ENCODE measurements around the gene MRPL10.
"Not testable (repeated sequence)": the region's sequence is repeated elsewhere in the genome, so short reads cannot be mapped to it uniquely, and the experiment has no call there.

Gene MRPL10

DNA sequence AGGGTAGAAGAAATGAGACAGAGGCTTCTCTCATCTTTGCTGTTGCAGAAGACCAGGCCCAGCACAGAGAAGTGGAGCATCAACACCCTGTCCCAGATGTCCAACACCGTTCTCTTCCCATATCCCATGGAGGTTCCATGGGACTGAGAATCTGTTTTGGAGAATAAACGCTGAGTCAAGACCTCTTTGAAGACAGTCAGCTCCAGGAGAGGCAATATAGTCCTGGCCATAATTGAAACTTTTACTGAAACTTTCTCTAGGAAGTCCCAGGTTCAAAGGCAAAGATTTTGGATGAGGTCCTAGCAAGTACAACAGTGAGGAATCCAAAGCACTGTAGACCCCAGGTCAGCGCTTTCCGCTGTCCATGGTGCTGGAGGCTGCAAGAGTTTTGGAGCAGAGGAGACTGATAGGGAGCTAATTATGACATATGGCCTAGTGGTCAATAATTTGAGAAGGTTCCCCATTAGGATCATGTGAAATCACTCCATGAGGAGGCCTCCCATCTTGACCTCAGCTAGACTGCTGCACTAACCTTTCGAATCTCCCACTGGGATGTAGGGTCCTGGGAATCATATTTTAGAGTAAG is 45.7 kb downstream of the MRPL10 start:
- no peak for DNase-seq

DNA sequence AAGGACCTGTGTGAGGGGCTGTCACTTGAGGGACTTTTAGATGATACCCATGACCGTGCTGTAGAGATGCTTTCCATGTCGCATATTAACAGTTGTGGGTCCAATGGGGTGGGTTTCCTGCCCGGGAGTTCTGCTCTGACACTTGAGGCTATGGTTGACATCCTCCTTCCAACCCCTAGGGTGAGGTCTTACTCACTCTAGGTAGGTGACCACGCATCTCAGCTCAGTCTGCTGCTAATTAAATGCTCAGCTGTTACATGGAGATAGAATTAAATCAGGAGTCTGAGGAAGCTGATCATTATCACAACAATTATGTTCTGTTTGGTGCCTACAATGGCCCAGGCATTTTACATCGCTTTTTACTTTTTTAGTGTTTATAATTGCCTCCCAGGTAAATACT is 49.9 kb downstream of the MRPL10 start:
- no peak for DNase-seq

DNA sequence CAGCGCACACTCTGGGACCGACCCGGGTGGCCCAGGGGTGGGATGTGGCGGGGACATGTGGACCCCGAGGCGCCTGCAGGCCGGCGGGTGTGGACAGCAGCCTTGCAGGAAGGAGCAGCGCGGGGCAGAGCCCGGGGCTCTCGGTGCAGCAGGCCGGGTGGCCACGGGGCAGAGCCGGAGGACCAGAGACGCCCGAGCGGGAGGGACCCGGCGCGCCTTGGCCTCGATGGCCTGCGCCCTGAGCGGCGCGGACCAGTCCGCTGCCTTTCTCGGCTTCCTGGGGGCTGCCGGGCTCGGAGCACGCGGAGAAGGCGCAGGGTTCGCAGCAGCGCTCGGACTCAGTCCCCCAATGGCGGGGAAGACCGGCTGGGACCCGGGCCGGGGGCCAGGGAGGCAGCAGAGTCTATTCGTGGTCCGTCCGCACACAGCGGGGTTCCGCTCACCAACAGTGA is 53.1 kb downstream of the MRPL10 start:
- DNase-seq = no peak

DNA sequence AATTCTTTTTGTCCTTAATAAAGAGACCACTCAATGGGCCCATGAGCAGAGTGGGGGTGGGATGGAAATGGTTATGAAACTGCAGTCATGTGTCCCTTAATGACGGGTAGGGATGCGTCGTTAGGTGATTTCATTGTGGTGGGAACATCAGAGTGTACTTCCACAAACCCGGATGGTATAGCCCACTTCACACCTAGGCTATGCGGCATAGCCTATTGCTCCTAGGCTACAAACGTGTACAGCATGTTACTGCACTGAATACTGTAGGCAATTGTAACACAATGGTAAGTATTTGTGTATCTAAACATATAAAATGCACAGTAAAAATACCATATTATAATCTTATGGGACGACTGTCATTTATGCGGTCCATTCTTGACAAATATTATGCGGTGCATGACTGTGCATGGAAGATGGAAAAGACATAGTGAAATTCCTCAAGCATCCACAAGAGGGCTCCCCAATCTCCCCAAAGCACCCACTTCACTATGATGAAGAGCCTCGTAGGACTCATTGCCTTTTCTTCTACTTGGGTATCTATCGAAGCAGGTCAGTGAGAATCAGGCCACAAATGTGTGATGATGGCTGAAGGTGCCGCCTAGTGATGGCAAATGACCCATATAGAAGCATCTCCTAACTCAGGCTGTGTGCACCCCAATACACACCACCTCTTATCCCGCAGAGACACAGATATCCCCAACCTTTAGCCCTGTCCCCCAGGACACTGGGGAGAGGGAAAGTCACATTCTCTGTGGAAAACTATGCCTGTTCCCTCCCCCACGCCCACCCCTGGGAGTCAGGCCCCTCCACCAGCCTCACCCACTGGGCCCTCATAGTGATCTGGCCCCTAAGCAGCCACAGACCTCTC is 54.8 kb downstream of the MRPL10 start:
- no peak for DNase-seq

DNA sequence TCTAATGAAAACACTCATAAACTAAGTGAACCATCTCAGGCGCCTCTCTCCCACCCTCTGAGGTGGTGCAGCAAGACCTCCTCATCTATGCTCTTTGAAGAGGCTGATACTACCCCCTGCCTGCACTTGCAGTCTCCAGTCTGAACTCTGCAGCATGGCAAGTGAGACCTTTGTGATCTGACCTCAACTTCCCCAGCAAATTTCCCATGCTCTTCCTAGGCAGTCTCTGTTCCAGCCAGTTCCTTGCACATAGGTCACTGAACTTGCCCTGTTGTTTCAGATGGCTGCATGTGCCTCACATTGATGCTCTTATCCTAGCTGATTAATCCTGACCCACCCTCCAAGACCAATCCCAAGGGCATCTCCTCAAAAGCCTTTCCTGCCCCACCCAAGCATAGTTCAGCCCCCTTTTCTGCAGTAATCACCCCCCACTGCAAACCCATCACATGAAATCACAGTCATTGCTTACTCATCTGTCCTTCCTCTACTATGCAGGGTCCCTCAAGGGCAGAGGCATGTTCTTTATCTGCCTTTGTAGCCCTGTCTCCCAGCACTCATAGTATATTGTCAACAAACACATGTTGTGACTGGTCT is 56.3 kb downstream of the MRPL10 start:
- DNase-seq = no peak

DNA sequence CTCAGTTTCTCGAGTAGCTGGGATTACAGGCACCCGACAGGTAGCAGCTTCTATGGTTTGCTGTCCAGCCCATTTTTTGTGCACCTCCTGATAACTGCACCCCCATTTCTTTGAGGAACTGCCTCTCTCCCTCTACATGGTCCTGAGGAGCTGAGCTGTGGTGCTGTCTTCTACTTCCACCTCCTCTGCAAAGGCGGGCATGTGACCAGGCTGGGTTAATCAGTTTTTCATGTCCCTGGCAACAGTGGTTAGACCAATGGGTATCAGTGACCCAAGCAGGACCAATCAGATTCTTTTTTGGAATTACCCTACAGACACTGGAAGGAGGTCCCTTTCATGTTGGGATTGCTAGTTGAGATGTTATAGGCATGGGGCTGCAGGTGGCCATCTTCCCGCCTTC is 57.0 kb downstream of the MRPL10 start:
- DNase-seq = no peak

DNA sequence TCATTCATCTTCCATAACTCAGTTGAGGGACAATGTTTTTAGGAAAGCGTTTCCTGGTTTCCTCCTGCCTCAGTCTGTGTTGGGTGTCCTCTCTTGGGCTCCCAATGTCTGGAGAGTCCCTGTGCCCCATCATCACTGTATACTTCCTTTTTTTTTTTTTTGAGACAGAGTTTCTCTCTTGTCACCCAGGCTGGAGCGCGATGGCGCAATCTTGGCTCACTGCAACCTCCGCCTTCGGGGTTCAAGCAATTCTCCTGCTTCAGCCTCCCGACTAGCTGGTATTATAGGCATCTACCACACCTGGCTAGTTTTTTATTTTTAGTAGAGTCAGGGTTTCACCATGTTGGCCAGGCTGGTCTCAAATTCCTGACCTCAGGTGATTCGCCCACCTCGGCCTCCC is 57.7 kb downstream of the MRPL10 start:
- DNase-seq = not testable (repeated sequence)

Measured in activated effector memory CD4-positive, alpha-beta T cell treated with Interleukin-2 at 50 U/mL for 16 hours (primary cell).